HG02571 (cell line): ENCODE results near the gene ACSL6.

Source experiments
- ATAC-seq: cut with Tn5 transposase; IDR thresholded peaks from one replicate; pipeline ENCODE4 v1.9.1; 2021; ENCODE audit warnings: mild to moderate bottlenecking, moderate library complexity; ENCODE audit not compliant: unreplicated experiment

ACSL6 gene, protein sequence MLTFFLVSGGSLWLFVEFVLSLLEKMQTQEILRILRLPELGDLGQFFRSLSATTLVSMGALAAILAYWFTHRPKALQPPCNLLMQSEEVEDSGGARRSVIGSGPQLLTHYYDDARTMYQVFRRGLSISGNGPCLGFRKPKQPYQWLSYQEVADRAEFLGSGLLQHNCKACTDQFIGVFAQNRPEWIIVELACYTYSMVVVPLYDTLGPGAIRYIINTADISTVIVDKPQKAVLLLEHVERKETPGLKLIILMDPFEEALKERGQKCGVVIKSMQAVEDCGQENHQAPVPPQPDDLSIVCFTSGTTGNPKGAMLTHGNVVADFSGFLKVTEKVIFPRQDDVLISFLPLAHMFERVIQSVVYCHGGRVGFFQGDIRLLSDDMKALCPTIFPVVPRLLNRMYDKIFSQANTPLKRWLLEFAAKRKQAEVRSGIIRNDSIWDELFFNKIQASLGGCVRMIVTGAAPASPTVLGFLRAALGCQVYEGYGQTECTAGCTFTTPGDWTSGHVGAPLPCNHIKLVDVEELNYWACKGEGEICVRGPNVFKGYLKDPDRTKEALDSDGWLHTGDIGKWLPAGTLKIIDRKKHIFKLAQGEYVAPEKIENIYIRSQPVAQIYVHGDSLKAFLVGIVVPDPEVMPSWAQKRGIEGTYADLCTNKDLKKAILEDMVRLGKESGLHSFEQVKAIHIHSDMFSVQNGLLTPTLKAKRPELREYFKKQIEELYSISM

DNA sequence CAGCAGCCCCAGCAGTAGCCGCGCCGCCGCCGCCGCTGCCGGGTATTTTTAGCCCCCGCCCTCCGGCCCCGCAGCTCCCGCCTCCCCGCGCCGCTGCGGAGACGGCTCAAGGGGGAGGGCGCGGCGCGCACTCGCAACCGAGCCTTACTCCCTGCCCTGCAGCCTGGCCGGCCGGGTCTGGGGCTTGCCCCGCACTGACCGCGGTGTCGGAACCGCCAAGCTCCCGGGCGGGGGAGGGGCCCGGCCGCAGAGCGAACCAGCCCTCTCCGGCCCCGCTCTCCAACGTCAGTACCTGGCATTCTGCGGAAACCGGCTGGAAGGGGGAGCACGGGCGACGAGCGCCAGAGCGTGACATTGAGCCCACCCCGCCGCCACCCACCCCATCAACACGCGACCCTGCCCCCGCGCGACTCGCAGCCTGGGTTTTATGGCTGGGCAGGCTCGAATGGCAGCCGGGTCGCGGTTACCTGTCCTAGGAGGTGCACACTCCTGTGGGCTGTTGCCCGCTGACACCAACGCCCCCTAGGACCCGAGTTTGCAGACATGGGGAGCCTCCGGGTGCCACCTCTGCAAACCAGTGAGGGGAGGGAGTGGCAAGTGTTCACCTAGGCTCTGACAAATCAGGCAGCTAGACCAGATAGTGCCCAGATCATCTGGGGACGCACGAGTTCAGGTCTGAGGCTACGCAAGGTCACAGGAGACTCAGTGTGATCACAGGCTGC is at the start of gene ACSL6:
TSS of gene ACSL6 (minus strand) at position 37 of the 722 bp plus-strand sequence. CDS start 105 bp downstream, outside the sequence.
- ATAC-seq = no peak

GRCh38 chr5:132060501-132061161 is 49.2 kb upstream of the ACSL6 start, which contains the start of gene IL3:
Gene IL3 (plus strand): TSS chr5:132060655. CDS start chr5:132060707, 52 bp downstream.
- no peak for ATAC-seq

DNA sequence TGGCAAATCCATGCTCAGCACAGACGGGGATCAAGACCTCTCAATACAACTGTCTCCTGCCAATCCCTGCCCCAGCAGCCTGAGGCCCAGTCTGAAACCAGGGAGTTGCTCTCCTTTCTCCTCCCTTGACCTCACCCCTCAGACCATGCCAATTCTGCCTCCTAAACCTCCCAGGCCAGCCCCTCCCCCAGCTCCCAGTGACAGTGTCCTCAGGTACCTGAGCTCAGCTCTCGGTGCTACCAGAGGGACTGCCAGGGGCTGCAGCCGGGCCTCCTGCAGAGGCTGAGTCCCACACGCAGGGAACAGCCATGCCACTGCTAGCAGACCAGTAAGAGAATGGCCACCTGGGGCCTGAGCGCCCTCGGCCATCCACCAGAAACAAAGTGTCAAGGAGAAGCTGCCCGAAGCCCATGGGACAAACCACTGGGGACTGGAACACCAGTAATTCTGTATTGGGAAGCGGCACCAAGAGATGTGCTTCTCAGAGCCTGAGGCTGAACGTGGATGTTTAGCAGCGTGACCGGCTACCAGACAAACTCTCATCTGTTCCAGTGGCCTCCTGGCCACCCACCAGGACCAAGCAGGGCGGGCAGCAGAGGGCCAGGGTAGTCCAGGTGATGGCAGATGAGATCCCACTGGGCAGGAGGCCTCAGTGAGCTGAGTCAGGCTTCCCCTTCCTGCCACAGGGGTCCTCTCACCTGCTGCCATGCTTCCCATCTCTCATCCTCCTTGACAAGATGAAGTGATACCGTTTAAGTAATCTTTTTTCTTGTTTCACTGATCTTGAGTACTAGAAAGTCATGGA is 48.4 kb upstream of the ACSL6 start:
- no peak for ATAC-seq

DNA sequence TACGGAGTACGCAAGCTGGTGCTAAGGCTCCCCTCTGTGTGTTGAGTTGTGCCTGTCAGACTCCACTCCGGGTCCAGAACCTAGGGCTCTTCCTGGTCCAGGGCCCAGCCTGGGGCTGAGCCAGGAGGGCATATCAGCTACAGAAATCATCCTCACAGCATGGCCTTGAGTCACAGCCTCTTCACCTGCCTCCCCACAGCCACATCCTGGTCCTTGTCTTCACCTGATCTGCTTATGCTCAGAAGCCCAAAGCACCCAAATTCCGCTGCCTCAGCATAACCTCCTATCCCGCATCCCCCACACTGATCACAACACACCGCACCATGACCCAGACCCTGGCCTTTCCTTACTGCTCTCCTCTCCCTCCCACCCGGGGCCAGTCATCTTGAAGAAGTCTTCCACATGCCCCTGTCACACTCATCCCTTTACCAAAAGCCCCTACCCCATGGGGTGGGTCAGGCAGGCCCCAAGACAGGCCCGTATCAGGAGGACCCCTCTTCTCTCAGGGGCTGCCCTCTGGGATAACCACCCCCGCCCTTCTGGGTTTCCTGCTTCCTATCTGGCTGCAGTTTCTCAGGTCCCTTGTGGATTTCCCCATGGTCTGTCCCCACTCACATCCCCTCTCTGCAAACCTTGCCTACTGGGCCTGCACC is 47.7 kb upstream of the ACSL6 start:
- ATAC-seq = no peak

GRCh38 chr5:132058646-132059042 is 47.2 kb upstream of the ACSL6 start:
- no peak for ATAC-seq

DNA sequence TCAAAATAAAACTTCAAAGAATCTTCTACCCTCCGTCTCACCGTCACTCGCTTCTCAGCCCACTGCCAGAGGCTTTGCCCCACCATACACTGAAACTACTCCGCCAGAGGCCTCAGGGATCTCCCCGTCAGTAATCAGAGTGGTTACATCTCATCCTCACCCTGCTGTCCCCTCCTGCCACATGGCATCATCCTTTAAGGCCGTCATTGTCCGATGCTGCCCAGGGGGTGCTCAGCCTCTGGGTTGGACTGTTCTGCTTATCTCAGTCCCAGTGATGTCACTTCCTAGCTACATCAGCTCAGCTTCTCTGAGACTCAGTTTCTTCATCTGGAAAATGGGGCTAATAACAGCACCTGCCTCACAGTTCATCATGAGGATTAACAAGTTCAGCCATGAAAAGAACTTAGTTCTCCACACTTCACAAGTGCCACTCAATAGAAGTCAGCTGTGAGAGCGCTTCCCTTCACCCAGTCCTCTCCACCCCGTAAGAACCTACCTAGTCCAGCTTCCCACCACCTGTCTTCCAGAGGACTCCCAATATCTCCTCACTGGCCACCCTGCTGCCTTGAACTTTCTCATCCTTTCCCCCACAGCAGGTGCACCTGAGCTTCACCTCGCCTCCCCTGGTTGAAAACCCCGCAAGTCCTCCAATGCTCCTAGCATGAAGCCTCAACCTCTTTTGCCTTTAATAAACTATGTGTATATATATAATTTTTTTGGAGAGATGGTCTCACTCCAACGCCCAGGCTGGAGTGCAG is 46.2 kb upstream of the ACSL6 start:
- ATAC-seq = no peak

DNA sequence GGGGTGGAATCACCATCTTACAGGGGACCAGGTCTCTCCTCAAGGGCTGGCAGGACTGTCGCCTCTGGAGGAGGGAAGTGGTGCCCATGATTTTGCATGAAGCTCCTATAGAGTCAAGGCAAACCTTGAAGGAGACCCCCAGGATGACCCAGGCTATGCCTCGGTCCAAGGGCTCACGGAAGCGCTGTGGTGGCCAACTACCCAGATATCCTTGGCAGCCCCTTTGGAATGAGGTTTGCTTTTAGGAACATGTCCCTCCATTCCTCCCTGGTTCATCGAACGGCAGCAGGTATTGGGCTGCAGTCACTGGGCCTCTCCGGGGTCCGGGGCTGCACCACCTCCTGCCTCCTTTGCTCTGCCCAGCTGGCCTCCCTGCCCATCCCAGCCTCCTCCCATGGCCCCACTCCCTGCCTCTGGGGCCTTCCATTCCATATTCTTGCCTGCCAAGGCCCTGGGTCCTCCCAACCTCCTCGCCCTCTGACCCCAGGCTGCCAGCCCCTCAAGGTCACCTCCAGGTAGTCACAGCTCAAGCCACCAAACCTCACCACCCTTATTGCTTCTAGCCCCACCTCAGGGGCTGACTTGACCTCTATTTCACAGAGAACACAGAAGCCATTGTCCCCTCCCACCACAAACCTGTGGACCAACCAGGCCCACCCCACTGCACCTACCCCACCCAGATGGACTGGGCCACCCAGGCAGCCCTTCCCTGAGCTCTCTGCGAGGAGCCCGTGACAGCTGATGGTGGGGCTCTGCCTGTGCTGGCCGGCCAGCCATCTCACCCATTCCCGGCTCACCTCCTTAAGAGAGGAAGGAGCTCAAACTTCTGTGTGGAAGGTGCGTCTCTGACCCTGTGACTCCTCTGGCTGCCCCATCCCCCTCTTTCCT is 45.4 kb upstream of the ACSL6 start:
- ATAC-seq = no peak

DNA sequence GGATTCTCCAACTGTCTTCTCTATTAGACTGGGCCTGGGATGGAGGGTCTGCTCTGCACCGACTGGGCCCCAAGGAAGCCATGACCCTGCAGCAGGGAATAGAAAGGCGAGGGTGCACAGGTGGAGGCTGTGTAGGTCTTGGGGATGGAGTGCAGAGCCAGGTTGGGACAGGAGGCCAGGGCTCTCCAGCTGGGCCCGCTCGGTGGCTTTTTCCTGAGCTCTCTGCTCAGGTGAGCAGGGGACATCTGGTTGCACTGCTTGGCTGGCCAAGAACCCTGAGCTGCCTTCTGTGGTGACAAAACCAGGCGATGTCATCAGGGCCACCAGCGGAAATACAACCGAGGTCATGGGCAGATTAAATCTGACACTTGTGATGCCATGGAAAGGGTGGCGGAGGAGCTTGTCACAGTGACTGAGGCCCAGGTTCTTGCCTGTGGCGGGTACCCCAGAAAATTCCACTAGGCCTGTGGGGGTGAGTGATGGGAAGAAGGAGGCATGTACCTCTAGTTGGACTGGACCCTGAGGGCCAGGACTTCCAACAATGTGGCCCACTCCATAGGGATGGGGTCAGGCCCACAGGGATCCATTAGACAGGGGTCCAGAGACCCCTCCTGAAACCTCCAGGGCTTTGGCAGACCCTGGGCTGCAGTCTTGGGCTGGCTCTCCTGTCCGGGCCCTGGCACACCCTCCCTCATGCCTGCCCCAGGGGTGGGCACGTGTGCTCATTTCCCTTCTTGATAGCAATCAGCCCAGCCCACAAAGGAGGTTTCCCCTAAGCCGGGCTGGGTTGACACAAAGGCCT is 44.6 kb upstream of the ACSL6 start:
- ATAC-seq = no peak

DNA sequence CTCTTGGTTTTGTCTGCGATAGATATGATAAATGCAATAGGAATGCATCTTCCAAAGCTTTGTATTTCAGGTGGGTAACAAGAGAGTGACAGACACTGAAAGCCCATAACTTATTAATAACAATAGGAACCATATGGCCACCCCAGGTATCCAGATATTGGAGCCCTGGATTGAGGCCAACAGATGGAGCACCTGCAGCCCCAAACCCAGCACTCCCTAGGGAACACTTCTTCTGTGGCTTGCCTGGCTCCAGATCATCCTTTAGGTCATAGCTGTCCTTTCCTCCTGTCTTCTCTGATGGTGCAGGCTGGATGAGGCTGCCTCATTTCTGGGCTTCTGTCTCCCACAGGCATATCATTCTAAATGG is 44.0 kb upstream of the ACSL6 start:
- no peak for ATAC-seq

- no peak for ATAC-seq
These were observed 43.4 kb upstream of the ACSL6 start for GRCh38 chr5:132054697-132055440.

- ATAC-seq = no peak
These were observed 42.7 kb upstream of the ACSL6 start for GRCh38 chr5:132054031-132054696.

- ATAC-seq = no peak
These were observed 42.0 kb upstream of the ACSL6 start for GRCh38 chr5:132053483-132053882.

GRCh38 chr5:132052520-132052919 is 41.1 kb upstream of the ACSL6 start:
- no peak for ATAC-seq

GRCh38 chr5:132050661-132051552 is 39.4 kb upstream of the ACSL6 start:
- ATAC-seq = no peak

- no peak for ATAC-seq
These were observed 38.7 kb upstream of the ACSL6 start for GRCh38 chr5:132050136-132050535.
